GM12878 (cell line): ENCODE results near the gene CDC14A. TPM values are rescaled to one million over a fixed set of nuclear protein-coding genes. Genes with fewer than 3 reads are reported as not detected.

Source experiments
- CBFB ChIP-seq: IDR thresholded peaks from 2 replicates; pipeline ENCODE4 v1.6.1; 2016; ENCODE audit warnings: antibody characterized with exemption, low read depth
- CTCF ChIP-seq, 3 experiments: IDR thresholded peaks in 2 of 3; conservative IDR thresholded peaks in 1 of 3; 2 replicates each; pipeline ENCODE4 v1.5.1; 2011; ENCODE audit warnings: low read depth in 3 of 3, low read length in 3 of 3, mild to moderate bottlenecking in 3 of 3, control low read depth in 2 of 3, moderate library complexity in 2 of 3, inconsistent platforms in 1 of 3, mixed read lengths in 1 of 3; ENCODE audit not compliant: control insufficient read depth in 2 of 3, insufficient read depth in 1 of 3; ENCODE audit errors: extremely low read depth in 1 of 3
- EP300 ChIP-seq, 2 experiments: fragments of 150-350 bp in 1 of 2; IDR thresholded peaks; 2 replicates each; pipeline ENCODE4 v1.6.1; 2011 to 2012; ENCODE audit warnings: low read depth in 2 of 2, low read length in 2 of 2, borderline replicate concordance in 1 of 2, improper control_type of control experiment in 1 of 2, inconsistent platforms in 1 of 2; ENCODE audit not compliant: control insufficient read depth in 1 of 2
- MTA3 ChIP-seq: IDR thresholded peaks from 2 replicates; pipeline ENCODE4 v1.6.1; 2012; ENCODE audit warnings: low read length, inconsistent platforms, borderline replicate concordance
- NFIC ChIP-seq: IDR thresholded peaks from 2 replicates; pipeline ENCODE4 v1.6.1; 2012; ENCODE audit warnings: low read depth, mild to moderate bottlenecking, inconsistent platforms, low read length, moderate library complexity
- RAD51 ChIP-seq: fragments of 450-650 bp; IDR thresholded peaks from 2 replicates; pipeline ENCODE4 v1.6.1; 2016; ENCODE audit warnings: moderate library complexity, mild to moderate bottlenecking, inconsistent platforms
- SMC3 ChIP-seq: IDR thresholded peaks from 2 replicates; pipeline ENCODE4 v1.6.1; 2011; ENCODE audit warnings: low read length, improper control_type of control experiment, borderline replicate concordance
- ZNF207 ChIP-seq: fragments of 450-650 bp; IDR thresholded peaks from 2 replicates; pipeline ENCODE4 v1.6.1; 2014; ENCODE audit warnings: antibody characterized with exemption, mild to moderate bottlenecking, borderline replicate concordance
- ZZZ3 ChIP-seq: IDR thresholded peaks from 2 replicates; pipeline ENCODE4 v1.6.1; 2011; ENCODE audit warnings: low read depth; ENCODE audit not compliant: control insufficient read depth, insufficient read length
- polyA plus RNA-seq, 11 experiments: library from polyadenylated mRNA; depleted of rRNA in 4 of 11; unstranded in 6 of 11; stranded (reverse) in 5 of 11; fragments of >200 nt; fragmentation: Nextera tagmentation in 4 of 11; fragmentation: Illumina TruSeq in 1 of 11; extraction: Ambion mirVana in 4 of 11; extraction: Trizol in 1 of 11; gene quantifications; 1 replicate in 1 of 11; 2 replicates in 10 of 11; pipeline versions ENCODE4 v1.2.1 to v1.2.3, GENCODE V29; 2011 to 2016; ENCODE audit warnings: inconsistent platforms in 2 of 11, missing spikeins in 2 of 11, low read depth in 1 of 11
- total RNA-seq, 4 experiments: library from RNA; depleted of rRNA in 3 of 4; stranded (reverse); fragments of >200 nt in 3 of 4; fragmentation: Illumina TruSeq in 1 of 4; extraction: Trizol in 1 of 4; gene quantifications; 2 replicates each; pipeline versions ENCODE4 v1.2.1 to v1.2.3, GENCODE V29; 2013 to 2021
- TF ChIP-seq, protein P1 (sequence below): fragments of 450-650 bp; formaldehyde crosslinking; IDR thresholded peaks from 2 replicates; pipeline ENCODE4 v1.4.0; 2020; ENCODE audit warnings: mild to moderate bottlenecking, moderate library complexity

The CDC14A gene
- total and polyA plus RNA-seq, 10 of the 15 experiments (the other 5 are each of a cell fraction or from before 2014, with no cell fraction given) = 1.5 to 7.1 (median 5.5) TPM

GRCh38 chr1:100353071-100353801 lies 930 bp downstream of the CDC14A start (continued):
- TF ChIP-seq CTCF (IDR thresholded peaks at IDR 0.05 in 2 of 3, conservative IDR thresholded peaks at IDR 0.05 in 1 of 3; ENCODE audit: control insufficient read depth in 2 of 3, extremely low read depth in 1 of 3, insufficient read depth in 1 of 3, low read depth in 3 of 3, low read length in 3 of 3) = no peak
- no peak for TF ChIP-seq CBFB
- no peak for TF ChIP-seq NFIC
- no peak for TF ChIP-seq SMC3
- TF ChIP-seq, protein P1, sequence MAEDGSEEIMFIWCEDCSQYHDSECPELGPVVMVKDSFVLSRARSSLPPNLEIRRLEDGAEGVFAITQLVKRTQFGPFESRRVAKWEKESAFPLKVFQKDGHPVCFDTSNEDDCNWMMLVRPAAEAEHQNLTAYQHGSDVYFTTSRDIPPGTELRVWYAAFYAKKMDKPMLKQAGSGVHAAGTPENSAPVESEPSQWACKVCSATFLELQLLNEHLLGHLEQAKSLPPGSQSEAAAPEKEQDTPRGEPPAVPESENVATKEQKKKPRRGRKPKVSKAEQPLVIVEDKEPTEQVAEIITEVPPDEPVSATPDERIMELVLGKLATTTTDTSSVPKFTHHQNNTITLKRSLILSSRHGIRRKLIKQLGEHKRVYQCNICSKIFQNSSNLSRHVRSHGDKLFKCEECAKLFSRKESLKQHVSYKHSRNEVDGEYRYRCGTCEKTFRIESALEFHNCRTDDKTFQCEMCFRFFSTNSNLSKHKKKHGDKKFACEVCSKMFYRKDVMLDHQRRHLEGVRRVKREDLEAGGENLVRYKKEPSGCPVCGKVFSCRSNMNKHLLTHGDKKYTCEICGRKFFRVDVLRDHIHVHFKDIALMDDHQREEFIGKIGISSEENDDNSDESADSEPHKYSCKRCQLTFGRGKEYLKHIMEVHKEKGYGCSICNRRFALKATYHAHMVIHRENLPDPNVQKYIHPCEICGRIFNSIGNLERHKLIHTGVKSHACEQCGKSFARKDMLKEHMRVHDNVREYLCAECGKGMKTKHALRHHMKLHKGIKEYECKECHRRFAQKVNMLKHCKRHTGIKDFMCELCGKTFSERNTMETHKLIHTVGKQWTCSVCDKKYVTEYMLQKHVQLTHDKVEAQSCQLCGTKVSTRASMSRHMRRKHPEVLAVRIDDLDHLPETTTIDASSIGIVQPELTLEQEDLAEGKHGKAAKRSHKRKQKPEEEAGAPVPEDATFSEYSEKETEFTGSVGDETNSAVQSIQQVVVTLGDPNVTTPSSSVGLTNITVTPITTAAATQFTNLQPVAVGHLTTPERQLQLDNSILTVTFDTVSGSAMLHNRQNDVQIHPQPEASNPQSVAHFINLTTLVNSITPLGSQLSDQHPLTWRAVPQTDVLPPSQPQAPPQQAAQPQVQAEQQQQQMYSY (CRISPR knock-in tag) = no peak
- TF ChIP-seq ZNF207 = no peak
- no peak for TF ChIP-seq MTA3
- no peak for TF ChIP-seq ZZZ3
- no peak for TF ChIP-seq RAD51
- TF ChIP-seq EP300 (IDR thresholded peaks at IDR 0.05; ENCODE audit: borderline replicate concordance in 1 of 2, control insufficient read depth in 1 of 2, low read depth in 2 of 2, low read length in 2 of 2) = no peak
- TF ChIP-seq, all 136 proteins: peak for 15
